K562 (cell line): Measurements from ENCODE around the gene GABPB1. TPM values are rescaled to one million over a fixed set of nuclear protein-coding genes. Genes with fewer than 3 reads are reported as not detected.

Source experiments
- ATAC-seq: fragments of 200-7000 bp; cut with Tn5 transposase; 3 replicates; pipeline ENCODE4 v1.9.1; 2020; ENCODE audit warnings: moderate library complexity
- BruUV-seq: library from RNA; stranded (reverse); fragments of 400-500 nt; replicated peaks from 2 replicates; lab custom pipeline; 2021; lab: Mats Ljungman, UMichigan
- CTCF ChIA-PET: fragments of 300-600 bp; formaldehyde crosslinking; extraction: SDS; loops from one replicate; lab custom pipeline; 2021; ENCODE audit warnings: low intra/inter-chr PET ratio; lab: Yijun Ruan, JAX
- POLR2A ChIA-PET: fragments of 300-600, 350-650 bp; sonication (Branson Sonifier 250); formaldehyde crosslinking; extraction: SDS; loops from one replicate; lab custom pipeline; 2021; ENCODE audit warnings: antibody characterized with exemption, inconsistent platforms; lab: Yijun Ruan, JAX
- DNase-seq, 4 experiments: peaks; one replicate each; pipeline versions ENCODE4 v3.0.0 to v3.0.0-alpha.2; 2011 to 2018; ENCODE audit warnings: low spot score in 3 of 4, mixed read lengths in 3 of 4; ENCODE audit errors: extremely low read depth in 1 of 4
- FAIRE-seq: peaks from 2 replicates; lab custom pipeline; 2011; peaks lifted over from hg19 to GRCh38; lab: Jason Lieb, UNC
- H2AFZ ChIP-seq: 2 replicates; pipeline ENCODE4 v1.6.0; 2011; ENCODE audit warnings: low read depth, low read length, control low read depth, inconsistent platforms
- H3K27ac ChIP-seq: fragments of 200-600 bp; 3 replicates; pipeline ENCODE4 v1.8.0; 2011; ENCODE audit warnings: low read depth, mild to moderate bottlenecking, control low read depth, inconsistent platforms, low read length, moderate library complexity, mixed read lengths; ENCODE audit errors: extremely low read depth
- H3K27me3 ChIP-seq, 2 experiments: fragments of 300-600 bp in 1 of 2; 2 replicates in 1 of 2; 3 replicates in 1 of 2; pipeline versions ENCODE4 v1.6.0 to v1.8.0; 2011; ENCODE audit warnings: inconsistent platforms in 2 of 2, low read length in 2 of 2, mild to moderate bottlenecking in 1 of 2, mixed read lengths in 1 of 2, moderate library complexity in 1 of 2; ENCODE audit not compliant: control insufficient read depth in 2 of 2, insufficient read depth in 2 of 2
- H3K36me3 ChIP-seq: fragments of 300-600 bp; 3 replicates; pipeline ENCODE4 v1.8.0; 2011; ENCODE audit warnings: mild to moderate bottlenecking, low read length, inconsistent platforms; ENCODE audit not compliant: control insufficient read depth, insufficient read depth
- H3K4me1 ChIP-seq, 2 experiments: fragments of 200-600 bp in 1 of 2; replicated peaks in 1 of 2; 2 replicates in 1 of 2; 3 replicates in 1 of 2; pipeline versions ENCODE4 v1.5.1 to v1.8.0; 2011; ENCODE audit warnings: inconsistent platforms in 2 of 2, low read length in 2 of 2, mild to moderate bottlenecking in 1 of 2, mixed read lengths in 1 of 2, moderate library complexity in 1 of 2; ENCODE audit not compliant: control insufficient read depth in 2 of 2, insufficient read depth in 2 of 2
- H3K4me2 ChIP-seq: 2 replicates; pipeline ENCODE4 v1.6.1; 2011; ENCODE audit warnings: low read length, control low read depth, inconsistent platforms, mixed read lengths; ENCODE audit not compliant: insufficient read depth
- H3K4me3 ChIP-seq: fragments of 200-600 bp; sonication (generic), shearing (Covaris generic); 2 replicates; pipeline ENCODE4 v1.5.1; 2016; ENCODE audit warnings: control low read depth, inconsistent platforms
- H3K79me2 ChIP-seq: fragments of 200-600 bp; 3 replicates; pipeline ENCODE4 v1.8.0; 2011; ENCODE audit warnings: low read length, inconsistent platforms; ENCODE audit not compliant: control insufficient read depth, insufficient read depth
- H3K9ac ChIP-seq, 2 experiments: 2 replicates each; pipeline versions ENCODE4 v1.6.0 to v1.6.1; 2011; ENCODE audit warnings: low read depth in 2 of 2, low read length in 2 of 2, control low read depth in 1 of 2, inconsistent platforms in 1 of 2, mild to moderate bottlenecking in 1 of 2, mixed read lengths in 1 of 2; ENCODE audit not compliant: insufficient read depth in 1 of 2
- H3K9me1 ChIP-seq: one replicate; pipeline ENCODE4 v1.6.0; 2011; ENCODE audit warnings: inconsistent platforms, mild to moderate bottlenecking, low read length, moderate library complexity; ENCODE audit not compliant: control insufficient read depth, insufficient read depth
- H3K9me3 ChIP-seq: replicated peaks from 2 replicates; pipeline ENCODE4 v1.5.1; 2011; ENCODE audit warnings: low read depth, low read length, inconsistent platforms; ENCODE audit not compliant: control insufficient read depth, insufficient read depth
- H4K20me1 ChIP-seq: replicated peaks from 2 replicates; pipeline ENCODE4 v1.6.1; 2011; ENCODE audit warnings: low read length, inconsistent platforms, mixed read lengths; ENCODE audit not compliant: control insufficient read depth, insufficient read depth
- CBX2 ChIP-seq: fragments of 200-600 bp; sonication (generic); IDR thresholded peaks from one replicate; pipeline ENCODE4 v1.6.1; 2012; ENCODE audit warnings: mild to moderate bottlenecking, low read length, inconsistent platforms; ENCODE audit not compliant: insufficient read depth, poor library complexity, severe bottlenecking
- DEAF1 ChIP-seq: fragments of 450-650 bp; formaldehyde crosslinking; IDR thresholded peaks from 2 replicates; pipeline ENCODE4 v1.4.0; 2020; ENCODE audit warnings: mild to moderate bottlenecking, moderate library complexity
- GATAD2B ChIP-seq: fragments of 450-650 bp; IDR thresholded peaks from 2 replicates; pipeline ENCODE4 v1.6.1; 2017; ENCODE audit warnings: mild to moderate bottlenecking, borderline replicate concordance
- KDM4B ChIP-seq, 2 experiments: fragments of 450-650 bp in 1 of 2; sonication (generic) in 1 of 2; IDR thresholded peaks; 2 replicates each; pipeline ENCODE4 v1.6.1; 2016 to 2017; ENCODE audit warnings: borderline replicate concordance in 2 of 2, antibody characterized with exemption in 1 of 2, low read depth in 1 of 2, mild to moderate bottlenecking in 1 of 2
- MTA1 ChIP-seq: fragments of 450-650 bp; IDR thresholded peaks from 2 replicates; pipeline ENCODE4 v1.6.1; 2017; ENCODE audit warnings: borderline replicate concordance
- SMARCB1 ChIP-seq: IDR thresholded peaks from 2 replicates; pipeline ENCODE4 v1.6.1; 2011; ENCODE audit warnings: improper control_type of control experiment, low read depth; ENCODE audit not compliant: insufficient read length
- TSC22D4 ChIP-seq: fragments of 450-650 bp; IDR thresholded peaks from 2 replicates; pipeline ENCODE4 v1.6.1; 2016; ENCODE audit warnings: missing genetic modification characterization, missing biosample characterization, control low read depth
- ZBTB7A ChIP-seq: IDR thresholded peaks from 2 replicates; pipeline ENCODE4 v1.6.1; 2011; ENCODE audit warnings: low read depth, mild to moderate bottlenecking, low read length, moderate library complexity, borderline replicate concordance; ENCODE audit not compliant: control insufficient read depth
- WGBS: fragments of 100-300 bp; shearing (Covaris generic); methylation state at CpG from one replicate; pipeline ENCODE4 v1.1.6; 2016; ENCODE audit warnings: low coverage, mixed read lengths; ENCODE audit not compliant: insufficient coverage; ENCODE audit errors: missing lambda C conversion rate; 5-methylcytosine and 5-hydroxymethylcytosine counted together
- in situ Hi-C: fragments of 300-500 bp; cut with MboI; formaldehyde crosslinking; loops from 4 replicates; pipeline ENCODE4 v1.15.0; 2018; ENCODE audit warnings: inconsistent platforms, mixed read lengths
- intact Hi-C: fragments of 100-400 bp; cut with micrococcal nuclease; formaldehyde crosslinking; loops from 2 replicates; pipeline ENCODE4 v1.14.2; 2022
- polyA plus RNA-seq, 8 experiments: library from polyadenylated mRNA; depleted of rRNA in 4 of 8; stranded (reverse) in 5 of 8; unstranded in 3 of 8; fragments of >200 nt; fragmentation: Nextera tagmentation in 2 of 8; fragmentation: Illumina TruSeq in 1 of 8; extraction: Ambion mirVana in 2 of 8; extraction: Trizol in 1 of 8; gene quantifications; 2 replicates each; pipeline versions ENCODE4 v1.2.1 to v1.2.3, GENCODE V29; 2011 to 2014; ENCODE audit warnings: inconsistent platforms in 1 of 8, missing spikeins in 1 of 8
- total RNA-seq, 7 experiments: library from RNA; depleted of rRNA in 6 of 7; stranded (reverse); fragments of >200 nt in 6 of 7; fragmentation: Illumina TruSeq in 2 of 7; extraction: Trizol in 2 of 7; gene quantifications; 2 replicates each; pipeline versions ENCODE4 v1.2.1 to v1.2.3, GENCODE V29; 2011 to 2021; ENCODE audit warnings: low replicate concordance in 1 of 7
- TF ChIP-seq, protein P1 (sequence below): sonication (generic); formaldehyde crosslinking; IDR thresholded peaks from 2 replicates; pipeline ENCODE4 v1.8.0; 2022; ENCODE audit warnings: mild to moderate bottlenecking, low read depth, missing genetic modification reagents
- TF ChIP-seq, protein P2 (sequence below): fragments of 450-650 bp; IDR thresholded peaks from 2 replicates; pipeline ENCODE4 v1.6.1; 2017; ENCODE audit warnings: mild to moderate bottlenecking, moderate library complexity
- TF ChIP-seq, protein P3 (sequence below): fragments of 450-650 bp; IDR thresholded peaks from 2 replicates; pipeline ENCODE4 v1.6.1; 2017; ENCODE audit warnings: antibody characterized with exemption
- TF ChIP-seq, protein P4 (sequence below): IDR thresholded peaks from 3 replicates; pipeline ENCODE4 v1.6.1; 2011; ENCODE audit warnings: borderline replicate concordance, mild to moderate bottlenecking; ENCODE audit not compliant: insufficient read length, insufficient read depth

GABPB1 gene
- total and polyA plus RNA-seq, 9 of the 15 experiments (the other 6 are each of a cell fraction or from before 2014, with no cell fraction given): 11.8 to 42.3 (median 33.2) TPM

DNA sequence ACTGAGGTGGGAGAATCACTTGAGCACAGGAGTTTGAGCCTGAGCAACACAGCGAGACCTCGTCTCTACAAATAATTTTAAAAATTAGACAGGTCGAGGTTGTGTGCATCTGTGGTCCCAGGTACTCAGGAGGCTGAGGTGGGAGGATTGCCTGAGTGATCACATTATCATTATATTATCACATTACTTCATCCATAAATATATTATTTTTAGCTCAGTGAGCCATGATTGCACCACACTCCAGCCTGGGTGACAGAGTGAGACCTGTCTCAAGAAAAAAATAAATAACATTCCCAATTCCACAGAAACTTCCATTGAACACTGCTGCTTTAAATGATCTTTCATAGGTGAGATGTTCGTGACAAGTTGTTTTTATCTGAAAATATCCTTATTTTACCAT, 21.8 kb downstream of the GABPB1 start (continued):
- TF ChIP-seq DEAF1 (CRISPR knock-in tag) (no peak), GATAD2B (no peak)
- TF ChIP-seq, protein P1, sequence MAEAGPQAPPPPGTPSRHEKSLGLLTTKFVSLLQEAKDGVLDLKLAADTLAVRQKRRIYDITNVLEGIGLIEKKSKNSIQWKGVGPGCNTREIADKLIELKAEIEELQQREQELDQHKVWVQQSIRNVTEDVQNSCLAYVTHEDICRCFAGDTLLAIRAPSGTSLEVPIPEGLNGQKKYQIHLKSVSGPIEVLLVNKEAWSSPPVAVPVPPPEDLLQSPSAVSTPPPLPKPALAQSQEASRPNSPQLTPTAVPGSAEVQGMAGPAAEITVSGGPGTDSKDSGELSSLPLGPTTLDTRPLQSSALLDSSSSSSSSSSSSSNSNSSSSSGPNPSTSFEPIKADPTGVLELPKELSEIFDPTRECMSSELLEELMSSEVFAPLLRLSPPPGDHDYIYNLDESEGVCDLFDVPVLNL (CRISPR knock-in tag): no peak
- TF ChIP-seq, protein P2, sequence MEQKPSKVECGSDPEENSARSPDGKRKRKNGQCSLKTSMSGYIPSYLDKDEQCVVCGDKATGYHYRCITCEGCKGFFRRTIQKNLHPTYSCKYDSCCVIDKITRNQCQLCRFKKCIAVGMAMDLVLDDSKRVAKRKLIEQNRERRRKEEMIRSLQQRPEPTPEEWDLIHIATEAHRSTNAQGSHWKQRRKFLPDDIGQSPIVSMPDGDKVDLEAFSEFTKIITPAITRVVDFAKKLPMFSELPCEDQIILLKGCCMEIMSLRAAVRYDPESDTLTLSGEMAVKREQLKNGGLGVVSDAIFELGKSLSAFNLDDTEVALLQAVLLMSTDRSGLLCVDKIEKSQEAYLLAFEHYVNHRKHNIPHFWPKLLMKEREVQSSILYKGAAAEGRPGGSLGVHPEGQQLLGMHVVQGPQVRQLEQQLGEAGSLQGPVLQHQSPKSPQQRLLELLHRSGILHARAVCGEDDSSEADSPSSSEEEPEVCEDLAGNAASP: no peak

DNA sequence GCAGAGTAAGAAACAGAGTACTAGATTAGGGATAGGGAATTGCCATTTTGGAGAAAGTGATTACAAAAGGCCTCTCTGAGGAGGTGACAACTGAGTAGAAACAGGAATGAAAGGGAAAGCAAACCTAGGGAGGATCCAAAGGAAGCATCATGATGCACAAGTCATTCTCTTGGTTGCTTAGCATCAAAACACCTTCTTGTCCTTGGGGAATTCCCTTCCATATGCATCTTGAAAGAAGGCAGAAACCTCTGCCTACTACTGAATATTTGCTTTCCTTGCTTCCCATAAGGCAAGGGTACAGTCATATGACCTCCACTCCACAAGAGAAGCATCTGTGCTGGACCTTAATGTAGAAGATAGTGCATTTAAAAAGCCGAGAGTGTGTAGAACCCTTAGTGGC, 24.1 kb downstream of the GABPB1 start:
- FAIRE-seq (no peak), DNase-seq (no peak), ATAC-seq (peak; percentile 32)
- Histone ChIP-seq H2AFZ (no peak overlapping the region), H3K27me3 (no peaks in the 10 kb centered on the region), H3K79me2 (peaks cover 4% of the 10 kb centered on the region; the same call in 1 of the 3 replicates), H3K4me3 (no peak overlapping the region), H3K36me3 (no peaks in the 10 kb centered on the region), H3K27ac (no peak overlapping the region), H4K20me1 (no peaks in the 10 kb centered on the region), H3K9me3 (no peaks in the 10 kb centered on the region), H3K4me2 (no peak overlapping the region), H3K9ac (no peak overlapping the region), H3K4me1 (no peaks in the 10 kb centered on the region), H3K9me1 (no peaks in the 10 kb centered on the region)
- intact Hi-C loops: no loop called here
- WGBS: 74% methylated on average over 1 of the region's 1 CpG
- in situ Hi-C loops: no loop called here
- POLR2A ChIA-PET: interaction anchor here (0.9 to 1.0 kb wide), 2 partner anchors 12 to 52 kb away, joined by 3 to 5 read pairs; no protein-coding TSS in a partner anchor
- CTCF ChIA-PET: no interaction called here
- BruUV-seq: no TSS peak
- TF ChIP-seq MTA1 (no peak), SMARCB1 (no peak), CBX2 (no peak), ZBTB7A (no peak), KDM4B (IDR thresholded peaks at IDR 0.05; ENCODE audit: borderline replicate concordance in 2 of 2, low read depth in 1 of 2) (no peak), TSC22D4 (tag) (no peak)
- TF ChIP-seq, protein P3, sequence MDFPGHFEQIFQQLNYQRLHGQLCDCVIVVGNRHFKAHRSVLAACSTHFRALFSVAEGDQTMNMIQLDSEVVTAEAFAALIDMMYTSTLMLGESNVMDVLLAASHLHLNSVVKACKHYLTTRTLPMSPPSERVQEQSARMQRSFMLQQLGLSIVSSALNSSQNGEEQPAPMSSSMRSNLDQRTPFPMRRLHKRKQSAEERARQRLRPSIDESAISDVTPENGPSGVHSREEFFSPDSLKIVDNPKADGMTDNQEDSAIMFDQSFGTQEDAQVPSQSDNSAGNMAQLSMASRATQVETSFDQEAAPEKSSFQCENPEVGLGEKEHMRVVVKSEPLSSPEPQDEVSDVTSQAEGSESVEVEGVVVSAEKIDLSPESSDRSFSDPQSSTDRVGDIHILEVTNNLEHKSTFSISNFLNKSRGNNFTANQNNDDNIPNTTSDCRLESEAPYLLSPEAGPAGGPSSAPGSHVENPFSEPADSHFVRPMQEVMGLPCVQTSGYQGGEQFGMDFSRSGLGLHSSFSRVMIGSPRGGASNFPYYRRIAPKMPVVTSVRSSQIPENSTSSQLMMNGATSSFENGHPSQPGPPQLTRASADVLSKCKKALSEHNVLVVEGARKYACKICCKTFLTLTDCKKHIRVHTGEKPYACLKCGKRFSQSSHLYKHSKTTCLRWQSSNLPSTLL: no peak
- TF ChIP-seq, protein P4, sequence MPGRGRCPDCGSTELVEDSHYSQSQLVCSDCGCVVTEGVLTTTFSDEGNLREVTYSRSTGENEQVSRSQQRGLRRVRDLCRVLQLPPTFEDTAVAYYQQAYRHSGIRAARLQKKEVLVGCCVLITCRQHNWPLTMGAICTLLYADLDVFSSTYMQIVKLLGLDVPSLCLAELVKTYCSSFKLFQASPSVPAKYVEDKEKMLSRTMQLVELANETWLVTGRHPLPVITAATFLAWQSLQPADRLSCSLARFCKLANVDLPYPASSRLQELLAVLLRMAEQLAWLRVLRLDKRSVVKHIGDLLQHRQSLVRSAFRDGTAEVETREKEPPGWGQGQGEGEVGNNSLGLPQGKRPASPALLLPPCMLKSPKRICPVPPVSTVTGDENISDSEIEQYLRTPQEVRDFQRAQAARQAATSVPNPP: no peak
